ENCODE measurements around the gene TOM1. TPM values are rescaled to one million over a fixed set of nuclear protein-coding genes. Genes with fewer than 3 reads are reported as not detected.

Gene TOM1
- total and polyA plus RNA-seq, 4 experiments from 2014 or later: 55.7 to 82.2 (median 66.1) TPM

DNA sequence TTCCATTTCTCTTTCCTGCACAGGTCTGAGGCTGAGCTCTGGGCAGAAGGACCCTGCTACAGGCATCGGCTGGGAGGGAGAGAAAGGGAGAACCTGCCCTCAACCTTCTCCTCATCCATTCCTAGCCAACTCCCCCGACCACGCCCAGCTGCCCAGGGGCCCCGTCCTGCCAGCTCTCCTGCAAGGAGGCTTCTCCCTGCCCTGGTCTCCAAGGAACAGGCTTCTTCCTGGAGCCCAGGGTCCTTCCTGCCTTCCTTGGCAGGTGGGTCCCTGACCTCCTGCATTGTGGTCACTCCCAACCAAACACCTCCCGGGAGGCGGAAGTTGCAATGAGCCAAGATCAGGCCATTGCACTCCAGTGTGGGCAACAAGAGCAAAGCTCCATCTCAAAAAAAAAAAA is 68.7 kb downstream of the TOM1 start:
- Mint-ChIP-seq H3K27me3 (peaks cover 6 to 7% of the 10 kb centered on the region in 2 donors), H3K4me1 (peaks cover 0 to 9% (median 2%) of the 10 kb centered on the region in 4 donors), H3K9me3 (peaks cover 0 to 2% (median 0%) of the 10 kb centered on the region in 8 donors), H3K4me3 (no peak overlapping the region), H3K27ac (no peak overlapping the region), H3K36me3 (peaks cover 0 to 1% of the 10 kb centered on the region in 2 donors)
- H3K4me1 ChIP-seq (ENCODE audit: insufficient read depth, low read length): no peaks in the 10 kb centered on the region
- ChIA-PET CTCF (ENCODE audit: partially characterized antibody) (no interaction called here), POLR2A (ENCODE audit: partially characterized antibody) (no interaction called here)
- no peaks in the 10 kb centered on the region for H3K27me3 ChIP-seq (ENCODE audit: insufficient read depth, low read length)
- H3K36me3 ChIP-seq (ENCODE audit: insufficient read depth, low read length): no peaks in the 10 kb centered on the region
- intact Hi-C loops (cut with micrococcal nuclease): no loop called here
- H3K9me3 ChIP-seq (ENCODE audit: control insufficient read depth in 1 of 2, low read length in 2 of 2): no peaks in the 10 kb centered on the region
- no peak overlapping the region for H3K4me3 ChIP-seq (ENCODE audit: low read length in 2 of 2)
- no peak overlapping the region for H3K27ac ChIP-seq (ENCODE audit: low read depth, low read length)
- DNase-seq: no peak

DNA sequence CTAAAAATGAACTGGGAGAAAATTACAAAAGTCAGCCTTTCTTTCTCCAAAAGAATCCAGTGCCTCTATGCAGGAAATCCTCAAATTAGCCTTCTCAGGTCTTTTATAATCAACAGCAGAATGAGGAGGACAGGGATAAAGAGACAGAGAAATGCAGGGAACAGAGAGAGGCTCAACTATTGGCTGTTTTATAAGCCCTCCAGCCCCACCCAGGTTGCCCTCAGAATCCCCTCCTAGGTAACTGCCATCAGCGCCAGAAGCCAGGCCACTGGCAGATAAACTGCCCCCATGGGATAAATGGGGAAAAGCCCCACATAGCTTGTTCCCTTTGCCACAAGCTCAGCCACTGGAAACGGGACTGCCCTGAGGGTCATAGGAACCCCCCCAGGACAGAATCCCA is 70.3 kb downstream of the TOM1 start:
- Mint-ChIP-seq H3K9me3 (peaks cover 0 to 2% (median 0%) of the 10 kb centered on the region in 8 donors), H3K27me3 (peaks cover 5 to 6% of the 10 kb centered on the region in 2 donors), H3K4me3 (no peak overlapping the region), H3K4me1 (peaks cover 0 to 9% (median 2%) of the 10 kb centered on the region in 4 donors), H3K36me3 (peaks cover 0 to 1% of the 10 kb centered on the region in 2 donors), H3K27ac (no peak overlapping the region)
- no peak for DNase-seq
- Histone ChIP-seq H3K9me3 (ENCODE audit: control insufficient read depth in 1 of 2, low read length in 2 of 2) (no peaks in the 10 kb centered on the region), H3K27me3 (ENCODE audit: insufficient read depth, low read length) (no peaks in the 10 kb centered on the region), H3K27ac (ENCODE audit: low read depth, low read length) (no peak overlapping the region), H3K4me3 (ENCODE audit: low read length in 2 of 2) (no peak overlapping the region), H3K36me3 (ENCODE audit: insufficient read depth, low read length) (no peaks in the 10 kb centered on the region), H3K4me1 (ENCODE audit: insufficient read depth, low read length) (no peaks in the 10 kb centered on the region)
- ChIA-PET POLR2A (ENCODE audit: partially characterized antibody) (no interaction called here), CTCF (ENCODE audit: partially characterized antibody) (interaction anchor here (1.5 kb wide), 1 partner anchor 18 kb away, joined by 4 read pairs; no protein-coding TSS in a partner anchor)
- intact Hi-C loops (cut with micrococcal nuclease): no loop called here

DNA sequence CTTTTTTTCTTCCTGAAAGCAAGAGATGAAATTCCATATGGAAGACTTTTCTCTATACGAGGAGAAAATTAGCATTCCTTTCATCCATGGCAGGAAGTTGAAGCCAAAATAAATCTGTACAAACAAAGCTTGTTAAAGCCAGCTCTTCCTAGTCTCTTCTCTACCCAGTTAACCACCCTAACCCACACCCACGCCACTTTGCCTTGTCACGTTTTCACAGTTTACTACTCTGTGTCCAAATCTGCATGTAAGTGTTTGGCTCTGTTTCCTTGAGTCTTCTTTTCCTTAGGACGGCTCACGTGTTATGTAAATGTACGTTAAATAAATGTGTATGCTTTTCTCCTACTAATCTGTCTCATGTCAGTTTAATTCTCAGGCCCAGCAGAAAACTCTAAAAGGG is 74.1 kb downstream of the TOM1 start:
- intact Hi-C loops (cut with micrococcal nuclease): no loop called here
- H3K4me3 Mint-ChIP-seq: no peak overlapping the region
- DNase-seq: no peak
- peaks cover 7 to 24% (median 9%) of the 10 kb centered on the region in 4 donors for H3K4me1 Mint-ChIP-seq
- H3K4me3 ChIP-seq (ENCODE audit: low read length in 2 of 2): no peak overlapping the region
- ChIA-PET CTCF (ENCODE audit: partially characterized antibody) (interaction anchor here (1.0 kb wide), 1 partner anchor 23 kb away, joined by 3 read pairs; no protein-coding TSS in a partner anchor), POLR2A (ENCODE audit: partially characterized antibody) (no interaction called here)
- no peaks in the 10 kb centered on the region for H3K27me3 Mint-ChIP-seq
- H3K36me3 ChIP-seq (ENCODE audit: insufficient read depth, low read length): no peaks in the 10 kb centered on the region
- H3K4me1 ChIP-seq (ENCODE audit: insufficient read depth, low read length): peaks cover 11% of the 10 kb centered on the region
- H3K27ac Mint-ChIP-seq: peak overlapping the region in 1 of 7 donors; percentile 4
- no peaks in the 10 kb centered on the region for H3K9me3 ChIP-seq (ENCODE audit: control insufficient read depth in 1 of 2, low read length in 2 of 2)
- no peak overlapping the region for H3K27ac ChIP-seq (ENCODE audit: low read depth, low read length)
- H3K36me3 Mint-ChIP-seq: peaks cover 0 to 1% of the 10 kb centered on the region in 2 donors
- peaks cover 0 to 2% (median 0%) of the 10 kb centered on the region in 8 donors for H3K9me3 Mint-ChIP-seq
- no peaks in the 10 kb centered on the region for H3K27me3 ChIP-seq (ENCODE audit: insufficient read depth, low read length)

DNA sequence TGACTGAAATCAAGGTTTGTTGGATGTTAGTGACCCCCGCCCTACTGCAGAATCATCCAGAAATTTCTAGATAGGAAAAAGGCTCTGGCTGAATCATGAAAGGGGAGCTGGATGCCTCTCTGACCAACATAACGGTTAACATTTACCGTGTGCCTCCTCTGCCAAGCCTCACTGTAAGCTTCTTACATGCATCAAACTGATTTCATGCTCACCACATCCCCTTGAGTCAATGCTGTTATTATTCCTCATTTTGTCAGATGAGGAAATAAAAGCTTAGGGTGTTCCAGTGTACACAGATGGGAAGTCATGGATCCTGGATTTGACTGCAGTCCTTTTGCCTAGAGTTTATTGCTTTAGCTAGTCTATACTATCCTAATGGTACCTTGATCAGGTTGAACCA is 75.3 kb downstream of the TOM1 start:
- Histone ChIP-seq H3K36me3 (ENCODE audit: insufficient read depth, low read length) (no peaks in the 10 kb centered on the region), H3K4me1 (ENCODE audit: insufficient read depth, low read length) (peaks cover 11% of the 10 kb centered on the region), H3K4me3 (ENCODE audit: low read length in 2 of 2) (no peak overlapping the region), H3K27me3 (ENCODE audit: insufficient read depth, low read length) (no peaks in the 10 kb centered on the region), H3K27ac (ENCODE audit: low read depth, low read length) (no peak overlapping the region), H3K9me3 (ENCODE audit: control insufficient read depth in 1 of 2, low read length in 2 of 2) (no peaks in the 10 kb centered on the region)
- no peak for DNase-seq
- Mint-ChIP-seq H3K36me3 (peaks cover 0 to 1% of the 10 kb centered on the region in 2 donors), H3K4me1 (peaks cover 7 to 24% (median 9%) of the 10 kb centered on the region in 4 donors), H3K27me3 (no peaks in the 10 kb centered on the region), H3K9me3 (peaks cover 0 to 2% (median 0%) of the 10 kb centered on the region in 8 donors), H3K4me3 (no peak overlapping the region), H3K27ac (peak overlapping the region in 1 of 7 donors; percentile 11)
- intact Hi-C loops (cut with micrococcal nuclease): no loop called here
- ChIA-PET POLR2A (ENCODE audit: partially characterized antibody) (interaction anchor here (1.0 kb wide), 1 partner anchor 24 kb away, joined by 3 read pairs; no protein-coding TSS in a partner anchor), CTCF (ENCODE audit: partially characterized antibody) (interaction anchor here (1.3 kb wide), 1 partner anchor 56 kb away, joined by 5 read pairs; no protein-coding TSS in a partner anchor)

DNA sequence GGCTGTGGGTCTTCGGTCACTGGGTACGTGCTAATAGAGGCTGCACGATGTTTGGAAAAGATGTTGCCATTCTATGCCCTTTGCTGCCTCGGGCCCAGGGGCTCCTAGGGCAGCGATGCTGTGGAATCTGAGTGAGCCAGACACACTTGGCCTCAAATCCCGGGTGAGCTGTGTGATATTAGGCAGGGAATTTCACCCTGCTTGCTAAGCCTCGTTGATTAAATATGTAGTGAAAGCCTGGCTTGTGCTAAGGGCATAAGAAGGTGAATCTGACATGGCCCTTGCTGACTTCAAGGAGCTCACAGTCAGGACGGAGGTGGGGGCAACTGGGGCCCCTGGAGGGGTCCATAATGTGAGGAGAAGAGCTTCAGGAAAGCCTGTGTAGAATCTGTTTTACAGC is 75.8 kb downstream of the TOM1 start:
- Mint-ChIP-seq H3K27me3 (no peaks in the 10 kb centered on the region), H3K4me1 (peaks cover 7 to 24% (median 10%) of the 10 kb centered on the region in 4 donors), H3K9me3 (peaks cover 0 to 2% (median 0%) of the 10 kb centered on the region in 8 donors), H3K27ac (no peak overlapping the region), H3K4me3 (no peak overlapping the region), H3K36me3 (peaks cover 0 to 1% of the 10 kb centered on the region in 2 donors)
- Histone ChIP-seq H3K4me3 (ENCODE audit: low read length in 2 of 2) (no peak overlapping the region), H3K27me3 (ENCODE audit: insufficient read depth, low read length) (no peaks in the 10 kb centered on the region), H3K36me3 (ENCODE audit: insufficient read depth, low read length) (no peaks in the 10 kb centered on the region), H3K27ac (ENCODE audit: low read depth, low read length) (no peak overlapping the region), H3K9me3 (ENCODE audit: control insufficient read depth in 1 of 2, low read length in 2 of 2) (no peaks in the 10 kb centered on the region), H3K4me1 (ENCODE audit: insufficient read depth, low read length) (peaks cover 11% of the 10 kb centered on the region)
- CTCF ChIA-PET (ENCODE audit: partially characterized antibody): interaction anchor here (1.3 kb wide), 1 partner anchor 55 kb away, joined by 5 read pairs; no protein-coding TSS in a partner anchor
- DNase-seq: no peak
- POLR2A ChIA-PET (ENCODE audit: partially characterized antibody): interaction anchor here (1.0 kb wide), 1 partner anchor 25 kb away, joined by 3 read pairs; no protein-coding TSS in a partner anchor
- intact Hi-C loops (cut with micrococcal nuclease): no loop called here

DNA sequence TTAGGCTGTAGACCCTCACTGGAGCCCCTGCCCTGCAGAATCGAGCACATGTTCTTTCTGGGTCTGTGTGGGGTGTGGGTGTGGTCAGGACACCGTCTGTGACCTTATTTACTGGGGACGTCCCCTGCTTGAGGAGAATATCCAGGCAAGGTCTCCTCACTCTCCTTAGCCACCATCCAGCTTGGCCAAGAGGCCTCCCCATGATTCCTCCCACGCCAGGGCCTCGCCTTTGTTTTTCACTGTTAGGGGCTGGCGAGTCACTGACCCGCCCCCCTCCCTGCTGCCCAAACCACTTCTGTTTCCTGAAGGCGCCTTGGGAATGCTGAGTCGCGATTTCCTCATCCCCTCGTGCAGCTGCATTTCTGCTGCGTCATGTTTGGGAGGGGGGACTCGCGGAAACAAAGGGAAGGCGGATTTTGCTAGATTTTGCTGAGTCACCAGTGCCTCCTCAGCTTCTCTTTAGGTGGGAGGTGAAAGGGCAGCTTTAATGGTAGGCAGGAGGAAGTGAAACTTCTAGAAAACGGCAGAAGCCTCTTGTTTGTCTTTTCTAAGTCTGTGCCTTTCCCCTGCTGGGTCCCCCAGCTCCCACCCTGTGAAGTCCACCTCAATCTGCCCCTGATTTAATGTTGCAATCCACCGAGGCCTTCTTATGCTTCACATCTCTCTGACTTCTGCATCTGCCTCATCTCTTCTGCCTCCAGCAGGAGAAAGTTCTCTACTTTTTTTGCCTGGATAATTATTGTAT is 77.2 kb downstream of the TOM1 start:
- intact Hi-C loops (cut with micrococcal nuclease): no loop called here
- peak in 1 of 5 donors; percentile 30 for DNase-seq
- Mint-ChIP-seq H3K27me3 (no peaks in the 10 kb centered on the region), H3K4me1 (peaks cover 6 to 25% (median 15%) of the 10 kb centered on the region in 4 donors), H3K9me3 (peaks cover 0 to under 1% (median 0%) of the 10 kb centered on the region in 8 donors), H3K27ac (peak overlapping the region in 6 of 7 donors; percentile 30 to 86 (median 78)), H3K36me3 (peaks cover 0 to under 1% of the 10 kb centered on the region in 2 donors), H3K4me3 (peak overlapping the region in 3 of 8 donors; percentile 4 to 22 (median 13))
- Histone ChIP-seq H3K4me3 (ENCODE audit: low read length in 2 of 2) (no peak overlapping the region), H3K9me3 (ENCODE audit: control insufficient read depth in 1 of 2, low read length in 2 of 2) (no peaks in the 10 kb centered on the region), H3K36me3 (ENCODE audit: insufficient read depth, low read length) (no peaks in the 10 kb centered on the region), H3K27ac (ENCODE audit: low read depth, low read length) (no peak overlapping the region), H3K27me3 (ENCODE audit: insufficient read depth, low read length) (no peaks in the 10 kb centered on the region), H3K4me1 (ENCODE audit: insufficient read depth, low read length) (peaks cover 22% of the 10 kb centered on the region)
- ChIA-PET POLR2A (ENCODE audit: partially characterized antibody) (interaction anchor here (1.0 kb wide), 1 partner anchor 71 kb away, joined by 6 read pairs; no protein-coding TSS in a partner anchor), CTCF (ENCODE audit: partially characterized antibody) (interaction anchor here (0.7 kb wide), 1 partner anchor 36 kb away, joined by 4 read pairs; no protein-coding TSS in a partner anchor)

DNA sequence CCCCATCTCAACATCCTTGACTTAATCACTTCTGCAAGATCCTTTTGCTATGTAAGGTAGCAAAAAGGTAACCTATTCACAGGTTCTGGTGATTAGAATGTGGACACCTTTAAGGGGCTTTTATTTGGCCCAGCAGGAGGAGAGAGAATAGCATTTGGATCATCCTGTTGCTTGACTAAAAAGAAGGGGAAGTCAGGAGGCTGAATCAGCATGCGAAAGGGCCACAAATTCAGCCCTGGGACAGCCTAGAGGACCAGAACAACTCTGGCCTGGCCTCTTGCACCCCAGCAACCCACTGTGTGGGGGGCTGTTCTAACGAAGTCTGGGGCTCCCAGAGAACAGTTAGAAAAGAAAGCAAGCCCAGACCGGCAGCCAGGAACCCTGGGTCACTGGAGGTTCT is 78.0 kb downstream of the TOM1 start:
- H3K4me1 Mint-ChIP-seq: peaks cover 6 to 22% (median 15%) of the 10 kb centered on the region in 4 donors
- POLR2A ChIA-PET (ENCODE audit: partially characterized antibody): no interaction called here
- Histone ChIP-seq H3K27ac (ENCODE audit: low read depth, low read length) (no peak overlapping the region), H3K27me3 (ENCODE audit: insufficient read depth, low read length) (no peaks in the 10 kb centered on the region), H3K9me3 (ENCODE audit: control insufficient read depth in 1 of 2, low read length in 2 of 2) (no peaks in the 10 kb centered on the region), H3K4me3 (ENCODE audit: low read length in 2 of 2) (no peak overlapping the region), H3K36me3 (ENCODE audit: insufficient read depth, low read length) (no peaks in the 10 kb centered on the region), H3K4me1 (ENCODE audit: insufficient read depth, low read length) (peaks cover 22% of the 10 kb centered on the region)
- CTCF ChIA-PET (ENCODE audit: partially characterized antibody): no interaction called here
- peak overlapping the region in 1 of 8 donors; percentile 4 for H3K4me3 Mint-ChIP-seq
- DNase-seq: no peak
- H3K36me3 Mint-ChIP-seq: no peaks in the 10 kb centered on the region
- no peaks in the 10 kb centered on the region for H3K9me3 Mint-ChIP-seq
- intact Hi-C loops (cut with micrococcal nuclease): no loop called here
- H3K27me3 Mint-ChIP-seq: no peaks in the 10 kb centered on the region
- peak overlapping the region in 1 of 7 donors; percentile 76 for H3K27ac Mint-ChIP-seq

Measured in CD4-positive, alpha-beta memory T cell (primary cell).